Breast epithelium (tissue), 3 donors: ENCODE measurements around the gene SELE.

Experiments used
- POLR2A ChIP-seq: fragments of 450-650 bp; IDR thresholded peaks from one replicate; pipeline ENCODE4 v1.6.1; 2016; ENCODE audit warnings: antibody characterized with exemption, mild to moderate bottlenecking, moderate library complexity
- POLR2AphosphoS5 ChIP-seq, 3 donors: sonication (generic); formaldehyde crosslinking; IDR thresholded peaks; one replicate each; pipeline ENCODE4 v1.6.1; 2017; ENCODE audit warnings: antibody characterized with exemption in 3 of 3
- TF ChIP-seq, protein P1 (sequence below), 3 donors: fragments of 450-650 bp; IDR thresholded peaks; one replicate each; pipeline ENCODE4 v1.5.1; 2016 to 2017; ENCODE audit warnings: antibody characterized with exemption in 3 of 3, mild to moderate bottlenecking in 3 of 3, moderate library complexity in 3 of 3

DNA sequence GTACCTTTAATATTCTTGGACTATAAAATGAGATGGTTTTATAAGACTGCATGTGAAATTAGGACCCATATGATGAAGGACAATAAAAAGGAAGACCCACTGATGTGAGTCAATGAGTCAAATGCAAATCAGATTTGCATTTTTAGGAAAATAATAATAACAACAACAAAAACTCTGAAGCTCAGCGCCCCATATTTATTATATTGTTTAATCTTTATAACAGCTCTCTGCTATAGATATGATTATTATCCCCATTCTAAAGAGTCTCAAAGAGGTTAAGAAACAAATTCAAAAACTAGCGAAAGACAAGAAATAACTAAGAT lies 21.6 kb downstream of the SELE start:
- TF ChIP-seq, protein P1, sequence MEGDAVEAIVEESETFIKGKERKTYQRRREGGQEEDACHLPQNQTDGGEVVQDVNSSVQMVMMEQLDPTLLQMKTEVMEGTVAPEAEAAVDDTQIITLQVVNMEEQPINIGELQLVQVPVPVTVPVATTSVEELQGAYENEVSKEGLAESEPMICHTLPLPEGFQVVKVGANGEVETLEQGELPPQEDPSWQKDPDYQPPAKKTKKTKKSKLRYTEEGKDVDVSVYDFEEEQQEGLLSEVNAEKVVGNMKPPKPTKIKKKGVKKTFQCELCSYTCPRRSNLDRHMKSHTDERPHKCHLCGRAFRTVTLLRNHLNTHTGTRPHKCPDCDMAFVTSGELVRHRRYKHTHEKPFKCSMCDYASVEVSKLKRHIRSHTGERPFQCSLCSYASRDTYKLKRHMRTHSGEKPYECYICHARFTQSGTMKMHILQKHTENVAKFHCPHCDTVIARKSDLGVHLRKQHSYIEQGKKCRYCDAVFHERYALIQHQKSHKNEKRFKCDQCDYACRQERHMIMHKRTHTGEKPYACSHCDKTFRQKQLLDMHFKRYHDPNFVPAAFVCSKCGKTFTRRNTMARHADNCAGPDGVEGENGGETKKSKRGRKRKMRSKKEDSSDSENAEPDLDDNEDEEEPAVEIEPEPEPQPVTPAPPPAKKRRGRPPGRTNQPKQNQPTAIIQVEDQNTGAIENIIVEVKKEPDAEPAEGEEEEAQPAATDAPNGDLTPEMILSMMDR (IDR thresholded peaks at IDR 0.05): no peak
- TF ChIP-seq POLR2AphosphoS5 (IDR thresholded peaks at IDR 0.05) (no peak), POLR2A (no peak)
